Spleen (tissue), 11 donors: ENCODE results near the gene CHRM1. TPM values are rescaled to one million over a fixed set of nuclear protein-coding genes. Genes with fewer than 3 reads are reported as not detected.

Source experiments
- DNase-seq: peaks from one replicate; pipeline ENCODE4 v3.0.0-alpha.2; 2020
- H3K27ac ChIP-seq, 8 donors: fragments of 200-600 bp; sonication (generic) in 7 of 8; 1 replicate in 4 of 8; 2 replicates in 4 of 8; pipeline versions ENCODE4 v1.5.0 to v1.8.0; 2016 to 2021; ENCODE audit warnings: inconsistent platforms in 4 of 8, mild to moderate bottlenecking in 4 of 8, moderate library complexity in 1 of 8
- H3K27me3 ChIP-seq, 7 donors: fragments of 200-600 bp; sonication (generic) in 6 of 7; replicated peaks in 1 of 7; 1 replicate in 4 of 7; 2 replicates in 3 of 7; pipeline versions ENCODE4 v1.5.0 to v1.8.0; 2016 to 2021; ENCODE audit warnings: inconsistent platforms in 3 of 7, mild to moderate bottlenecking in 1 of 7
- H3K36me3 ChIP-seq, 6 donors: fragments of 200-600 bp; sonication (generic) in 5 of 6; 1 replicate in 4 of 6; 2 replicates in 2 of 6; pipeline versions ENCODE4 v1.5.0 to v1.8.0; 2016 to 2021; ENCODE audit warnings: inconsistent platforms in 2 of 6
- H3K4me1 ChIP-seq, 6 donors: fragments of 200-600 bp; sonication (generic) in 5 of 6; 1 replicate in 3 of 6; 2 replicates in 3 of 6; pipeline versions ENCODE4 v1.5.0 to v1.8.0; 2016 to 2021; ENCODE audit warnings: inconsistent platforms in 3 of 6
- H3K4me3 ChIP-seq, 8 donors: fragments of 200-600 bp; sonication (generic) in 7 of 8; 1 replicate in 4 of 8; 2 replicates in 4 of 8; pipeline versions ENCODE4 v1.5.0 to v1.8.0; 2016 to 2021; ENCODE audit warnings: inconsistent platforms in 4 of 8, mild to moderate bottlenecking in 4 of 8, moderate library complexity in 2 of 8
- H3K9me3 ChIP-seq, 8 donors: fragments of 200-600 bp; sonication (generic) in 7 of 8; 1 replicate in 4 of 8; 2 replicates in 4 of 8; pipeline versions ENCODE4 v1.5.0 to v1.8.0; 2016 to 2021; ENCODE audit warnings: inconsistent platforms in 4 of 8
- CTCF ChIP-seq, 11 experiments: fragments of 200-600 bp in 7 of 11; fragments of 450-650 bp in 4 of 11; sonication (generic) in 4 of 11; IDR thresholded peaks in 8 of 11; conservative IDR thresholded peaks in 3 of 11; 1 replicate in 7 of 11; 2 replicates in 4 of 11; pipeline versions ENCODE4 v1.4.0 to v1.8.0; 2016 to 2021; ENCODE audit warnings: antibody characterized with exemption in 11 of 11, inconsistent platforms in 4 of 11, mild to moderate bottlenecking in 1 of 11
- POLR2A ChIP-seq, 3 donors: fragments of 450-650 bp; IDR thresholded peaks; one replicate each; pipeline ENCODE4 v1.5.1; 2017; ENCODE audit warnings: antibody characterized with exemption in 3 of 3, mild to moderate bottlenecking in 1 of 3
- POLR2AphosphoS5 ChIP-seq, 3 donors: sonication (generic); formaldehyde crosslinking; IDR thresholded peaks; one replicate each; pipeline ENCODE4 v1.5.1; 2017; ENCODE audit warnings: antibody characterized with exemption in 3 of 3
- WGBS, 5 donors: extraction: QIAGEN DNeasy Blood & Tissue Kit in 3 of 5; methylation state at CpG; one replicate each; pipeline versions ENCODE4 v1.1.5 to v1.1.7; 2013 to 2018; 5-methylcytosine and 5-hydroxymethylcytosine counted together
- intact Hi-C: fragments of 100-400 bp; cut with DNase I; formaldehyde crosslinking; loops from one replicate; pipeline ENCODE4 v1.15.0; 2023; ENCODE audit warnings: low total_unique reads
- polyA plus RNA-seq, 3 donors: library from polyadenylated mRNA; stranded (reverse); fragments of 200-250 nt; gene quantifications; one replicate each; pipeline ENCODE4 v1.2.1, GENCODE V29; 2013
- total RNA-seq, 7 donors: library from RNA; depleted of rRNA in 3 of 7; stranded (reverse); fragments of >200 nt in 3 of 7; fragmentation: NEBNext Ultra II Directional in 4 of 7; extraction: Animal tissue kit (Norgen Biotek cat#: 25700) in 4 of 7; gene quantifications; one replicate each; pipeline versions ENCODE4 v1.1.0 to v1.2.1, GENCODE V29; 2016 to 2021
- donor health status: healthy with polysubstance abuse.
- donor health status: DM: no; HTN: no; CAD: no; lungs with moderate emphysema.
- donor health status: DM: no; HTN: no; CAD: no.
- donor health status: Bipolar disorder and iron deficiency.
- donor health status: healthy.
- donor health status: DM: no; HTN: no; CAD: no.
- donor health status: DM: yes; HTN: yes; CAD: no.

CHRM1 gene
- total and polyA plus RNA-seq, 10 donors: not detected

- peaks cover 9 to 25% (median 14%) of the 10 kb centered on the region in 6 donors for H3K4me1 ChIP-seq
- no peak overlapping the region for H3K27ac ChIP-seq
- intact Hi-C loops: no loop called here
- TF ChIP-seq CTCF (IDR thresholded peaks at IDR 0.05 in 8 of 11, conservative IDR thresholded peaks at IDR 0.05 in 3 of 11): no peak
- WGBS, 5 donors: 55 to 79% (median 77%) methylated on average over 6 to 11 of the region's 11 CpGs
- H3K36me3 ChIP-seq: no peaks in the 10 kb centered on the region
- peaks cover 0 to 55% (median 34%) of the 10 kb centered on the region in 7 donors for H3K27me3 ChIP-seq
- H3K9me3 ChIP-seq: no peaks in the 10 kb centered on the region
- H3K4me3 ChIP-seq: no peak overlapping the region
- DNase-seq: peak; percentile 33
Measured at GRCh38 chr11:62919898-62920640, 1.1 kb downstream of the CHRM1 start.

GRCh38 chr11:62919476-62919875 lies 1.7 kb downstream of the CHRM1 start:
- intact Hi-C loops: no loop called here
- Histone ChIP-seq H3K4me1 (peaks cover 9 to 19% (median 14%) of the 10 kb centered on the region in 6 donors), H3K9me3 (no peaks in the 10 kb centered on the region), H3K36me3 (no peaks in the 10 kb centered on the region), H3K4me3 (no peak overlapping the region), H3K27me3 (peaks cover 0 to 49% (median 28%) of the 10 kb centered on the region in 7 donors), H3K27ac (no peak overlapping the region)
- 88 to 96% (median 92%) methylated on average over 10 of the region's 10 CpGs for WGBS, 5 donors
- peak; percentile 54 for DNase-seq
- TF ChIP-seq POLR2AphosphoS5 (IDR thresholded peaks at IDR 0.05): no peak
- no peak for TF ChIP-seq POLR2A (IDR thresholded peaks at IDR 0.05)
- no peak for TF ChIP-seq CTCF (IDR thresholded peaks at IDR 0.05 in 8 of 11, conservative IDR thresholded peaks at IDR 0.05 in 3 of 11)

- no peak overlapping the region for H3K4me3 ChIP-seq
- H3K36me3 ChIP-seq: no peaks in the 10 kb centered on the region
- intact Hi-C loops: no loop called here
- H3K4me1 ChIP-seq: peaks cover 3 to 9% (median 6%) of the 10 kb centered on the region in 6 donors
- H3K27ac ChIP-seq: no peak overlapping the region
- DNase-seq: no peak
- 60 to 73% (median 69%) methylated on average over 5 of the region's 5 CpGs for WGBS, 5 donors
- TF ChIP-seq POLR2AphosphoS5 (IDR thresholded peaks at IDR 0.05) (no peak), POLR2A (IDR thresholded peaks at IDR 0.05) (no peak), CTCF (IDR thresholded peaks at IDR 0.05 in 8 of 11, conservative IDR thresholded peaks at IDR 0.05 in 3 of 11) (no peak)
- peaks cover 0 to 40% (median 21%) of the 10 kb centered on the region in 7 donors for H3K27me3 ChIP-seq
- H3K9me3 ChIP-seq: no peaks in the 10 kb centered on the region
Measured at GRCh38 chr11:62918531-62918930, 2.6 kb downstream of the CHRM1 start.

- TF ChIP-seq POLR2A (IDR thresholded peaks at IDR 0.05) (no peak), POLR2AphosphoS5 (IDR thresholded peaks at IDR 0.05) (no peak), CTCF (IDR thresholded peaks at IDR 0.05 in 8 of 11, conservative IDR thresholded peaks at IDR 0.05 in 3 of 11) (no peak)
- Histone ChIP-seq H3K4me3 (no peak overlapping the region), H3K9me3 (no peaks in the 10 kb centered on the region), H3K4me1 (peaks cover 0 to 4% (median under 1%) of the 10 kb centered on the region in 6 donors), H3K36me3 (no peaks in the 10 kb centered on the region), H3K27ac (no peak overlapping the region), H3K27me3 (peaks cover 0 to 35% (median 16%) of the 10 kb centered on the region in 7 donors)
- DNase-seq: no peak
- intact Hi-C loops: no loop called here
- WGBS, 5 donors: 90 to 95% (median 92%) methylated on average over 10 to 11 of the region's 11 CpGs
Measured at GRCh38 chr11:62917906-62918502, 3.2 kb downstream of the CHRM1 start.
